ENCODE measurements around the gene TOR1B. TPM values are rescaled to one million over a fixed set of nuclear protein-coding genes. Genes with fewer than 3 reads are reported as not detected.

Gene TOR1B
- total RNA-seq, 2 donors from 2014 or later, result 41.7 to 50.7 TPM

DNA sequence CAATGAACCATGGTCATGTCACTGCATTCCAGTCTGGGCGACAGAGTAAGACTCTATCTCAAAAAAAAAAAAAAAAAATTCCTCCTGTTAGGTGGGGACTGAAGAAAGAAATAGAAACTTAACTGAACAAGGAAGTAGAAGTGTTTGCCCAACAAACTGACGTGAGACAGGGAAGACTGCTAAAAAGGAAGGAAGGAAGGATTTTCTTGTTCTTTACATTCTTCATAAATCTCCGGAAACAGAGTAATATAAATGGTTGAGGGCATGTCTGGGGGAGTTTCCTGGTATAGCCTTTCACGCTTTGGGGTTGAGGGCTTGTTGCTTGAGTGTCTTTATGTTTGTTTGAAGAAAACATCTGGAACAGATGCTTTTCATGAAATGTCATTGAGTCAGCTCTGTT, 3.1 kb downstream of the TOR1B start:
- intact Hi-C loops (cut with DNase I, micrococcal nuclease), result no loop called here
- no peak for DNase-seq

GRCh38 chr9:129809346-129809745, 6.4 kb downstream of the TOR1B start:
- DNase-seq, result no peak
- ATAC-seq, result no peak
- intact Hi-C loops (cut with DNase I, micrococcal nuclease), result no loop called here

More for the DNA sequence above, 3.1 kb downstream of the TOR1B start:
- ATAC-seq, result peak; percentile 36

DNA sequence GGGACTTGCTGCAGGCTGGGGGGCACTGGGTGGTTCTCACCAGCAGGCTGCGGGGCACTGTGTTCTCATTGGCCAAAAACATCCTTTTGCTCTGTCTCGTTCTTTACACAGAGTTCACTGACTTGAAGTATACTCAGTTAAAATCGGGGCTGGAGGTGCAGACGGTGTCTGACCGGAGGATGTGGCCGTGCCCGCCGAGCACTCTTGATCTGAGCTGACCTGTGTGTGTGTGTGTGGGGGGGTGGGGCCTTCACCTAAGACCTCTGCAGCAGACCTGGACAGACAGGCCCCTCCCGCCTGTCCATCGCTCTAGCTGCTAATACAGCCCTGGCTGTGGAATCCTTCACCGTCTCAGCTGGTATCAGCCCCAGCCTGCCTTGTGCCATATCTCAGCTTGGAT, 7.1 kb downstream of the TOR1B start:
- ATAC-seq, result no peak
- intact Hi-C loops (cut with DNase I, micrococcal nuclease), result no loop called here
- no peak for DNase-seq

GRCh38 chr9:129810788-129811187, 7.8 kb downstream of the TOR1B start:
- ATAC-seq (peak; percentile 36), DNase-seq (no peak)
- intact Hi-C loops (cut with DNase I, micrococcal nuclease), result no loop called here

DNA sequence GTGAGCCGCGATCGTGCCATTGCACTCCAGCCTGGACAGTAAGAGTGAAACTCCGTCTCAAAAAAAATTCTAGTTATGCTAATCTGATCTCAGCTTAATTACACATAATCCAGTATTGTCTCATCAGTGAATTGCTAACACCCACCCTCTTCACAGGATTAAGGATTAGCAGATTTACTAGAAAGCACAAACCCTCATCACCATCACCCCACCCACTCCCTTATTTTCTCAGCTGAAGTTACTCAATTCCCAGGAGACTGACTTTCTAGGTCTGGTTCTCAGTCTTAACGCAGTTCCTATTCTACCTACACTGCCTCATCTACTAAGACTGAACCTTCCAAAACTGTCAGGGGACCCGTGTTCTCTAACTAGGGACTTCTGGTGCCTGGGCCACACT, 9.0 kb downstream of the TOR1B start:
- DNase-seq (no peak), ATAC-seq (peak; percentile 19)
- intact Hi-C loops (cut with DNase I, micrococcal nuclease), result no loop called here

- ATAC-seq (peak; percentile 48), DNase-seq (peak in 1 of 2 donors; percentile 48)
- intact Hi-C loops (cut with DNase I, micrococcal nuclease), result no loop called here
Measured at GRCh38 chr9:129812385-129812784, 9.4 kb downstream of the TOR1B start.

- no peak for DNase-seq
- intact Hi-C loops (cut with DNase I, micrococcal nuclease), result no loop called here
- ATAC-seq, result no peak
Measured at GRCh38 chr9:129813661-129814060, 10.7 kb downstream of the TOR1B start.

DNA sequence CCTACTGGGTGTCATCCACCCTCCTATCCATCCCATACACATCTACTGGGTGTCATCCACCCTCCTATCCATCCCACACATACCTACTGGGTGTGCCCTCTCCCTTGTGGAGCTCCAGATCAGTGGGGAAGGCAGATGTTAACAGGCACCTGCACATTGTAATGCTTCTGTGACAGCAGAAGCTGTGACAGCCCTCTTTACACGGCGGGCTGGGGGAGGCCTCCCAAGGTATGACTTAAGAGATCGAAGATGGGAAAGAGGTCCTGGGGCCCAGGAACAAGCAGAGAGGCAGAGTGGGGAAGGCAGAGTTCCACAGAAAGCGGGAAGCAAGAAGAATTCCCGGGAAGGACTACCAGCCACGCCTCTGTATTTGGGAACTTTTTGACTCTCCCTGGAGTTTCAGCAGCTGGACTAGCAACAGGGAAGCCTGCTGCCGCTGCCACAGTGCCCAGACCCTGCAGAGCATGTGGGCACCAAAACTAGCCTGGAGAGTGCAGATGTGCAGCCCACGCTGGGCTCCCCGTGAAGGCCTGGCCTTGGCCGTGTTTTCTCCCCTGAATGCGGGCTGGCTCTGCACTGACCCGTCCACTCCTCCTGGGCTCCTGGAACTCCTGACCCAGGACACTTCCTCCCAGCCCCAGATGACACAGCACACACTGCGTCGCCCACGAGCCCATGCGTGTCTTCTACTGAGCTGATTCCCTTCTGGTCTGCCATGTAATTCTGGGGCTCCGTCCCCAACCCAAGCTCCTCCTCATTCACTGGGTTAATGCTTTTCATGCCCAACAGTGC, 11.6 kb downstream of the TOR1B start:
- DNase-seq, result no peak
- no peak for ATAC-seq
- intact Hi-C loops (cut with DNase I, micrococcal nuclease), result no loop called here

GRCh38 chr9:129815278-129815677, 12.3 kb downstream of the TOR1B start:
- intact Hi-C loops (cut with DNase I, micrococcal nuclease), result no loop called here
- DNase-seq, result no peak
- ATAC-seq, result no peak

GRCh38 chr9:129816501-129817435, 13.8 kb downstream of the TOR1B start:
- intact Hi-C loops (cut with DNase I, micrococcal nuclease), result no loop called here
- no peak for DNase-seq
- no peak for ATAC-seq

- peak in 1 of 2 donors; percentile 30 for DNase-seq
- ATAC-seq, result peak; percentile 45
- intact Hi-C loops (cut with DNase I, micrococcal nuclease), result no loop called here
Measured at GRCh38 chr9:129822898-129823541, 20.0 kb downstream of the TOR1B start.

DNA sequence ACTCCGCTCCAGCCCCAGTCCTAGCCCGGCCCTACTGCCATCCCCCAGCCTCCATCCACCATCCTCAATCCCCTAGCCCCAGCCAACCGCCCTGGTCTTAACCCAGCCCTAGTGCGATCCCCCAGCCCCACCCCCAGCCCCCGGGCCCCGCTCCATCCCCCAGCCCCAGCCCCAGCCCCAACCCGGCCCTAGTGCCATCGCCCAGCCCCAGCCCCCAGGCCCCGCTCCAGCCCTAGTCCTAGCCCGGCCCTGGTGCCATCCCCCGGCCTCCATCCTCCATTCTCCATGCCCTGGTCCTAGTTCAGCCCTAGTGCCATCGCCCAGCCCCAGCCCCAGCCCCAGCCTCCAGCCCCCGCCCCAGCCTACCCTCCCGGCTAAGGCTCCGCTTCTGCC, 20.6 kb downstream of the TOR1B start:
- ATAC-seq (peak; percentile 51), DNase-seq (no peak)
- intact Hi-C loops (cut with DNase I, micrococcal nuclease), result no loop called here

DNA sequence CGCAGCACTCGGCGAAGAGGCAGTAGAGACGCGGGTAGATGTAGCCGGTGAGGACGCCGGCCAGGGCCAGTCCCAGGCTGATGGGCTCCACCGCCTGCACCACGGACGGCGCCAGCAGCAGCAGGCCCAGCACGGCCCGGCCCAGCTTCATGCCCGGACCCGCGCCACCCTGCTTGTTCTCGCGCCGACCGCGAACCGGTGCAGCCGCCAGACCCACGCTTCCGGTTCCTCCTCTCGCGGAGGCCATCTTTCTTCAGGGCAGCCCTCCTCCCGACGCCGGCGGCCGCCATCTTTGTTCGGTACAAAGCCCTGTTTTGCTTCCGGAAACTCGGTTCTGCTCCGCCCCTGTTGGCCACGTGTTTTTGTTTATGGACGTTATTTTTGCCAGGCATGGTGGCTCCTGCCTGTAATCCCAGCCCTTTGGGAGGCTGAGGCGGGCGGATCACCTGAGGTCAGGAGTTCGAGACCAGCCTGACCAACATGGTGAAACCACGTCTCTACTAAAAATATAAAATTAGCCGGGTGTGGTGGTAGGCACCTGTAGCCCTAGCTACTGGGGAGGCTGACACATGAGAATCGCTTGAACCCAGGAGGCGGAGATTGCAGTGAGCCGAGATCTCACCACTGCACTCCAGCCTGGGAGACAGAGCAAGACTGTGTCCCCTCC, 21.1 kb downstream of the TOR1B start, which contains the start of gene TOR1A:
TOR1A (minus strand) TSS at position 202 of the 667 bp plus-strand sequence; CDS start at position 151, 51 bp downstream.
- DNase-seq, result peak; percentile 94 to 97
- intact Hi-C loops (cut with DNase I, micrococcal nuclease), result no loop called here
- ATAC-seq, result peak; percentile 94

GRCh38 chr9:129826344-129826743, 23.4 kb downstream of the TOR1B start:
- ATAC-seq (no peak), DNase-seq (no peak)
- intact Hi-C loops (cut with DNase I, micrococcal nuclease), result no loop called here

DNA sequence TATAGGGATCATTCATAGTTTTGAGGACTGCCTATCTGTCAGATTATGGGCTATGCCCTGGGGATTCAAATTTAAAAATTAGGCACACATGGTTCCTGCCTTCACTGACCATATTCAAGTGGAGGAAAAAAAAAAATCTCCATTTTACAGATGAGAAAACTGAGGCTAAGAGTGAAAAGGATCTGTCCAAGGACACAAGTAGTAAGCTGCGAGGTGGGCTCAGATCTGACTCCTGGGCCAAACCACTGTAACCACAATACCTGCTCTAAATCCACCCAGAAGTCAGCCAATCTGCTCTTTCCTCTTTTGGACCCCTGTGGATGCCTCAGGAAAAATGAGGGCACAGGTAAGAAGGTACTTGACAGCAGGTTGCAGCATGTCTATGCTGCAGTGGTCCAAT, 23.8 kb downstream of the TOR1B start:
- no peak for ATAC-seq
- no peak for DNase-seq
- intact Hi-C loops (cut with DNase I, micrococcal nuclease), result no loop called here

DNA sequence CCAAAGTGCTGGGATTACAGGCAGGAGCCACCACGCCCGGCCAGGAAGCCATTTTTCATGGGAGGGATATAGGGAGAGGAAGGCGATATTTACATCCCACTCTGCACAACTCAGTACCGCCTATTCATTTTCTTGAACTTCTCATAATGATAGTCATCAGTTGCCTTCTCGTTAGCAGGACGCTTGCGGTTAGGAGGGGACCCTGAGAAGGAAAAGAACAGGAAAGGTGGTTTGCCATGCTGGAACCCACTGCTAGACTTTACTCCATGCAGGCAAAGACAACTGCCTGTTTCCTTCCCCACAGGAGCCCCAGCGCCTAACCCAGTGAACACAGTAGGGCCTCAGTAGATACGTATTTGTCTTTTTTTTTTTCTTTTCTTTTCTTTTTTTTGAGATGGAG, 25.1 kb downstream of the TOR1B start:
- DNase-seq (no peak), ATAC-seq (no peak)
- intact Hi-C loops (cut with DNase I, micrococcal nuclease), result no loop called here

GRCh38 chr9:129828969-129829368, 26.0 kb downstream of the TOR1B start:
- intact Hi-C loops (cut with DNase I, micrococcal nuclease), result no loop called here
- ATAC-seq (no peak), DNase-seq (no peak)

- ATAC-seq (no peak), DNase-seq (no peak)
- intact Hi-C loops (cut with DNase I, micrococcal nuclease), result no loop called here
Measured at GRCh38 chr9:129832982-129833381, 30.0 kb downstream of the TOR1B start.
